H1 (cell line): ENCODE measurements around the gene TSPAN4. TPM values are rescaled to one million over a fixed set of nuclear protein-coding genes. Genes with fewer than 3 reads are reported as not detected.

ENCODE experiments used
- CTCF ChIA-PET: fragments of 300-600 bp; sonication (Branson Sonifier 250); formaldehyde crosslinking; loops from one replicate; lab custom pipeline; 2021; ENCODE audit not compliant: partially characterized antibody; lab: Charles Lee
- POLR2A ChIA-PET: fragments of 300-600 bp; sonication (Branson Sonifier 250); formaldehyde crosslinking; loops from one replicate; lab custom pipeline; 2021; ENCODE audit warnings: inconsistent platforms; ENCODE audit not compliant: partially characterized antibody; lab: Charles Lee
- DNase-seq, 2 experiments: peaks; one replicate each; pipeline versions ENCODE4 v3.0.0 to v3.0.0-alpha.2; 2010 to 2022; ENCODE audit warnings: low spot score in 2 of 2, low read depth in 1 of 2, mixed read lengths in 1 of 2
- FAIRE-seq: peaks from 2 replicates; lab custom pipeline; 2011; peaks lifted over from hg19 to GRCh38; lab: Jason Lieb, UNC
- H2AFZ ChIP-seq: 2 replicates; pipeline ENCODE4 v1.8.1; 2012; ENCODE audit warnings: low read length, inconsistent platforms
- H2AK5ac ChIP-seq: 2 replicates; pipeline ENCODE4 v1.6.1; 2013; ENCODE audit warnings: low read depth, low read length
- H2BK120ac ChIP-seq: replicated peaks from 2 replicates; pipeline ENCODE3; 2013; ENCODE audit warnings: low read depth, low read length, inconsistent platforms
- H2BK12ac ChIP-seq: 2 replicates; pipeline ENCODE4 v1.6.1; 2013; ENCODE audit warnings: low read depth, low read length
- H2BK15ac ChIP-seq: 2 replicates; pipeline ENCODE4 v1.6.1; 2013; ENCODE audit warnings: low read length
- H2BK20ac ChIP-seq: 2 replicates; pipeline ENCODE4 v1.6.1; 2013; ENCODE audit warnings: low read length
- H2BK5ac ChIP-seq: 2 replicates; pipeline ENCODE4 v1.6.1; 2013; ENCODE audit warnings: low read depth, low read length
- H3K14ac ChIP-seq: 2 replicates; pipeline ENCODE4 v1.6.1; 2013; ENCODE audit warnings: inconsistent platforms; ENCODE audit not compliant: insufficient read length
- H3K18ac ChIP-seq: 2 replicates; pipeline ENCODE4 v1.6.1; 2013; ENCODE audit warnings: low read length; ENCODE audit errors: extremely low read depth
- H3K23ac ChIP-seq: 2 replicates; pipeline ENCODE4 v1.6.1; 2013; ENCODE audit warnings: inconsistent platforms; ENCODE audit not compliant: insufficient read length
- H3K23me2 ChIP-seq: 2 replicates; pipeline ENCODE4 v1.6.1; 2013; ENCODE audit warnings: low read depth, low read length
- H3K27ac ChIP-seq: 2 replicates; pipeline ENCODE4 v1.6.1; 2011; ENCODE audit warnings: low read depth, low read length, inconsistent platforms
- H3K27me3 ChIP-seq, 4 experiments: replicated peaks in 1 of 4; 1 replicate in 1 of 4; 2 replicates in 3 of 4; pipeline versions ENCODE4 v1.6.1 to v1.8.1; 2011 to 2013; ENCODE audit warnings: low read length in 3 of 4, mild to moderate bottlenecking in 3 of 4, inconsistent platforms in 2 of 4, mixed read lengths in 2 of 4, moderate library complexity in 1 of 4; ENCODE audit not compliant: control insufficient read depth in 3 of 4, insufficient read depth in 3 of 4; ENCODE audit errors: extremely low read depth in 1 of 4
- H3K36me3 ChIP-seq, 4 experiments: 2 replicates each; pipeline versions ENCODE4 v1.6.1 to v1.8.1; 2011 to 2013; ENCODE audit warnings: mild to moderate bottlenecking in 4 of 4, low read length in 3 of 4, moderate library complexity in 2 of 4, control low read depth in 1 of 4, inconsistent platforms in 1 of 4; ENCODE audit not compliant: insufficient read depth in 4 of 4, control insufficient read depth in 2 of 4
- H3K4ac ChIP-seq: replicated peaks from 2 replicates; pipeline ENCODE3; 2013; ENCODE audit warnings: low read length, low read depth, mixed read lengths, inconsistent platforms; ENCODE audit not compliant: insufficient read length
- H3K4me1 ChIP-seq, 4 experiments: replicated peaks in 1 of 4; 1 replicate in 1 of 4; 2 replicates in 3 of 4; pipeline versions ENCODE4 v1.6.1 to v1.8.1; 2011 to 2013; ENCODE audit warnings: low read length in 3 of 4, inconsistent platforms in 2 of 4, mixed read lengths in 1 of 4; ENCODE audit not compliant: insufficient read depth in 4 of 4, control insufficient read depth in 3 of 4
- H3K4me2 ChIP-seq, 2 experiments: 2 replicates each; pipeline versions ENCODE4 v1.6.1 to v1.8.1; 2011 to 2013; ENCODE audit warnings: low read depth in 2 of 2, low read length in 2 of 2, control low read depth in 1 of 2, inconsistent platforms in 1 of 2, mild to moderate bottlenecking in 1 of 2; ENCODE audit not compliant: insufficient read depth in 1 of 2
- H3K4me3 ChIP-seq, 4 experiments: fragments of 200-600, 300-600 bp in 1 of 4; sonication (generic), shearing (Covaris generic), sonication (Bioruptor Twin) in 1 of 4; 2 replicates each; pipeline versions ENCODE4 v1.5.1 to v1.8.1; 2011 to 2016; ENCODE audit warnings: low read length in 4 of 4, low read depth in 3 of 4, control low read depth in 2 of 4, inconsistent platforms in 2 of 4, mild to moderate bottlenecking in 2 of 4, mixed read lengths in 1 of 4, moderate library complexity in 1 of 4; ENCODE audit not compliant: insufficient read depth in 2 of 4; ENCODE audit errors: extremely low read depth in 1 of 4
- H3K56ac ChIP-seq: replicated peaks from 2 replicates; pipeline ENCODE3; 2013; ENCODE audit warnings: low read depth, mild to moderate bottlenecking, mixed read lengths, low read length, inconsistent platforms; ENCODE audit not compliant: insufficient read length
- H3K79me1 ChIP-seq: 2 replicates; pipeline ENCODE4 v1.6.1; 2013; ENCODE audit warnings: low read depth, low read length, control low read depth
- H3K79me2 ChIP-seq, 2 experiments: 2 replicates each; pipeline versions ENCODE4 v1.6.1 to v1.8.1; 2012 to 2013; ENCODE audit warnings: low read length in 2 of 2, mild to moderate bottlenecking in 2 of 2, inconsistent platforms in 1 of 2; ENCODE audit not compliant: insufficient read depth in 2 of 2, control insufficient read depth in 1 of 2
- H3K9ac ChIP-seq, 4 experiments: replicated peaks in 1 of 4; 1 replicate in 1 of 4; 2 replicates in 3 of 4; pipeline versions ENCODE4 v1.6.1 to v1.8.1; 2011 to 2013; ENCODE audit warnings: low read depth in 3 of 4, low read length in 3 of 4, control low read depth in 2 of 4, mild to moderate bottlenecking in 2 of 4, moderate library complexity in 2 of 4, inconsistent platforms in 1 of 4; ENCODE audit errors: extremely low read depth in 1 of 4
- H3K9me3 ChIP-seq, 2 experiments: 2 replicates each; pipeline versions ENCODE4 v1.6.1 to v1.8.1; 2012 to 2013; ENCODE audit warnings: mild to moderate bottlenecking in 2 of 2, moderate library complexity in 2 of 2, control low read depth in 1 of 2, inconsistent platforms in 1 of 2, low read depth in 1 of 2, low read length in 1 of 2, mixed read lengths in 1 of 2; ENCODE audit not compliant: insufficient read depth in 2 of 2
- H4K20me1 ChIP-seq, 2 experiments: replicated peaks in 1 of 2; 2 replicates each; pipeline versions ENCODE3 to v1.8.1; 2011 to 2013; ENCODE audit warnings: inconsistent platforms in 2 of 2, low read length in 2 of 2, mild to moderate bottlenecking in 1 of 2; ENCODE audit not compliant: insufficient read depth in 2 of 2, control insufficient read depth in 1 of 2
- H4K5ac ChIP-seq: 2 replicates; pipeline ENCODE4 v1.6.1; 2013; ENCODE audit warnings: low read length, low read depth, mixed read lengths, inconsistent platforms; ENCODE audit not compliant: insufficient read length
- H4K8ac ChIP-seq: 2 replicates; pipeline ENCODE4 v1.8.0; 2013; ENCODE audit warnings: mild to moderate bottlenecking, moderate library complexity, low read length, inconsistent platforms; ENCODE audit not compliant: insufficient read depth; ENCODE audit errors: extremely low read depth
- H4K91ac ChIP-seq: replicated peaks from 2 replicates; pipeline ENCODE3; 2013; ENCODE audit warnings: low read length, mixed read lengths, inconsistent platforms; ENCODE audit not compliant: insufficient read length
- CREB1 ChIP-seq: IDR thresholded peaks from 2 replicates; pipeline ENCODE4 v1.6.1; 2012; ENCODE audit warnings: inconsistent platforms
- EZH2 ChIP-seq: fragments of 200-600 bp; sonication (generic); IDR thresholded peaks from 2 replicates; pipeline ENCODE4 v1.7.1; 2012; ENCODE audit warnings: low read depth, mild to moderate bottlenecking, moderate library complexity, low read length, inconsistent platforms; ENCODE audit not compliant: severe bottlenecking
- GABPA ChIP-seq: IDR thresholded peaks from 2 replicates; pipeline ENCODE4 v1.6.1; 2011; ENCODE audit warnings: mild to moderate bottlenecking, low read length, moderate library complexity, borderline replicate concordance; ENCODE audit not compliant: insufficient read depth
- SP2 ChIP-seq: IDR thresholded peaks from 2 replicates; pipeline ENCODE4 v1.6.1; 2012; ENCODE audit warnings: mild to moderate bottlenecking, low read length, inconsistent platforms
- SP4 ChIP-seq: IDR thresholded peaks from 2 replicates; pipeline ENCODE4 v1.6.1; 2012; ENCODE audit warnings: low read length, inconsistent platforms
- WGBS, 2 experiments: shearing (Covaris generic) in 1 of 2; methylation state at CpG; one replicate each; pipeline versions ENCODE4 v1.1.6 to v1.1.7; 2013 to 2015; ENCODE audit warnings: low lambda C conversion rate in 2 of 2, mixed read lengths in 2 of 2, inconsistent platforms in 1 of 2, low coverage in 1 of 2, missing lambda C conversion rate in 1 of 2; ENCODE audit not compliant: insufficient replicate concordance in 2 of 2, insufficient coverage in 1 of 2, insufficient read length in 1 of 2; ENCODE audit errors: extremely low coverage in 1 of 2, missing lambda C conversion rate in 1 of 2; 5-methylcytosine and 5-hydroxymethylcytosine counted together
- polyA plus RNA-seq, 7 experiments: library from polyadenylated mRNA; depleted of rRNA in 3 of 7; stranded (reverse) in 5 of 7; unstranded in 2 of 7; fragments of >200 nt in 5 of 7; fragments of 200-250 nt in 2 of 7; gene quantifications; 1 replicate in 5 of 7; 2 replicates in 1 of 7; 4 replicates in 1 of 7; pipeline versions ENCODE4 v1.2.1 to v1.2.3, GENCODE V29; 2011 to 2013; ENCODE audit warnings: missing spikeins in 2 of 7, mixed read lengths in 2 of 7
- total RNA-seq: library from RNA; stranded (reverse); fragmentation: NEBNext Ultra II Directional; extraction: Animal tissue kit (Norgen Biotek cat#: 25700); gene quantifications from 2 replicates; pipeline ENCODE4 v1.2.1, GENCODE V29; 2021
- TF ChIP-seq, protein P1 (sequence below): IDR thresholded peaks from 2 replicates; pipeline ENCODE4 v1.6.1; 2011; ENCODE audit warnings: low read depth, mild to moderate bottlenecking, low read length; ENCODE audit not compliant: insufficient read depth
- TF ChIP-seq, protein P2 (sequence below): IDR thresholded peaks from 2 replicates; pipeline ENCODE4 v1.6.1; 2012; ENCODE audit warnings: inconsistent platforms

TSPAN4 gene
- total and polyA plus RNA-seq, 2 of the 8 experiments (the other 6 are each of a cell fraction or from before 2014, with no cell fraction given): 74.1 to 145 TPM

DNA sequence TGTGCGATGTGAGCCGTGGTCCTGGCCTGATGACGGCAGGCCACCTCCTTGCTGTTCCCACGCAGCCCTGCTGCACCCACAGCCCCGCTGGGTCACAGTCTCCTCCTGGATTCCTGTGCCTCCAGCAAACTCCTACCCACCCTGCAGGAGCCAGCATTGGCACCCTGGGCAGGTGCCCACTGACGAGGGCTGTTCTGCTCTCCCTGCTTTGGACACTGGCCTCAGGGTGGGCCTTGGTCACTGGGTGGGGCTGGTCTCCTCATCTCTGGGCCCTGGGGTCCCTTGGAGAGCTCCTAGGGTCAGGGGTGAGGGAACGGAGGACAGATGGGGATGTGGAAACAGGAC lies 12.7 kb downstream of the TSPAN4 start:
- 88% methylated on average over 5 of the region's 7 CpGs; no CpG with 5 or more reads in 1 of the 2 experiments for WGBS, 2 experiments
- no peak overlapping the region for H3K27ac ChIP-seq
- no peak overlapping the region for H2AFZ ChIP-seq
- no peak overlapping the region for H2BK15ac ChIP-seq
- H2BK120ac ChIP-seq: no peak overlapping the region
- no peaks in the 10 kb centered on the region; a peak in 1 of 4 replicates for H3K79me2 ChIP-seq
- H3K9me3 ChIP-seq: no peaks in the 10 kb centered on the region
- no peak overlapping the region for H3K18ac ChIP-seq
- H2BK5ac ChIP-seq: no peak overlapping the region
- H3K4me1 ChIP-seq: peaks cover 0 to 25% (median 19%) of the 10 kb centered on the region in 4 experiments; a peak in 6 of 7 replicates
- peaks cover 5% of the 10 kb centered on the region for H3K79me1 ChIP-seq
- H2BK20ac ChIP-seq: no peak overlapping the region
- peaks cover 24 to 60% of the 10 kb centered on the region in 2 experiments for H4K20me1 ChIP-seq
- no peaks in the 10 kb centered on the region for H3K36me3 ChIP-seq
- no peak overlapping the region for H3K4me2 ChIP-seq
- no peak for TF ChIP-seq SP4
- TF ChIP-seq EZH2: no peak
- TF ChIP-seq, protein P1, sequence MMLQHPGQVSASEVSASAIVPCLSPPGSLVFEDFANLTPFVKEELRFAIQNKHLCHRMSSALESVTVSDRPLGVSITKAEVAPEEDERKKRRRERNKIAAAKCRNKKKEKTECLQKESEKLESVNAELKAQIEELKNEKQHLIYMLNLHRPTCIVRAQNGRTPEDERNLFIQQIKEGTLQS: no peak
- TF ChIP-seq SP2: no peak
- no peak for TF ChIP-seq GABPA
- no peak for TF ChIP-seq CREB1
- TF ChIP-seq, protein P2, sequence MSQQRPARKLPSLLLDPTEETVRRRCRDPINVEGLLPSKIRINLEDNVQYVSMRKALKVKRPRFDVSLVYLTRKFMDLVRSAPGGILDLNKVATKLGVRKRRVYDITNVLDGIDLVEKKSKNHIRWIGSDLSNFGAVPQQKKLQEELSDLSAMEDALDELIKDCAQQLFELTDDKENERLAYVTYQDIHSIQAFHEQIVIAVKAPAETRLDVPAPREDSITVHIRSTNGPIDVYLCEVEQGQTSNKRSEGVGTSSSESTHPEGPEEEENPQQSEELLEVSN: no peak
- TF ChIP-seq, all 59 proteins: peak for 0
- ChIA-PET POLR2A (interaction anchor here (1.5 to 13.8 kb wide), 5 partner anchors 12 to 39 kb away, joined by 4 to 234 read pairs (median 8); partner anchors contain the start of genes CD151, POLR2L and TSPAN4), CTCF (interaction anchor here (0.7 to 10.5 kb wide), 8 partner anchors 10 to 196 kb away, joined by 3 to 74 read pairs (median 4); partner anchors contain the start of gene TSPAN4)
- H3K27me3 ChIP-seq: peaks cover 0 to 2% (median under 1%) of the 10 kb centered on the region in 4 experiments; a peak in 3 of 7 replicates
- H3K23me2 ChIP-seq: peaks cover 10% of the 10 kb centered on the region; the same call in 1 of the 2 replicates
- H2AK5ac ChIP-seq: no peak overlapping the region
- no peak overlapping the region for H3K4me3 ChIP-seq
- H2BK12ac ChIP-seq: no peak overlapping the region
- H3K23ac ChIP-seq: no peak overlapping the region
- FAIRE-seq (no peak), DNase-seq (no peak)
- no peak overlapping the region for H3K4ac ChIP-seq
- no peak overlapping the region for H4K5ac ChIP-seq
- H4K91ac ChIP-seq: no peak overlapping the region
- no peak overlapping the region for H3K56ac ChIP-seq
- H3K9ac ChIP-seq: no peak overlapping the region
- H3K14ac ChIP-seq: no peak overlapping the region
- H4K8ac ChIP-seq: 0 out of 2 replicates have a peak overlapping the region, but pooled peaks have one; percentile 68
